ENCODE data around the gene DCDC1.

DNA sequence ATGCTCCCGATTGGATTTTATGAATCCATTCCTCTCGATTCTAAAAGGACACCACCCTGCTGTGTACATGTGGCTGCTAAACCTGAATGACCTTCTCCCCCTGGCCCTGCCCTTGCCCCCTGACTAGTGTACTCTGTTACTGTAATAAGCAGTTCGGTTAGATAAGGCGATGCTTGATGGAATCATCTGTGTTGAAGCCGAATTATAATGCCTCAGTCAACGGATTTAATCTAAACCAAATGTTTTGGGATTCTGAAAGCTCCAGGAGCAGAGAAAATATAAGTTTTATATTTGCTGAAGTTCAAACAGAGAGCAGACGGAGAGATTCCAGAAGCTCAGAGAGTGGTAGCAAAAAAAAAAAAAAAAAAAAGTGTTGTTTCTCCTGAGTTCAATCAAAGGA lies 508.0 kb downstream of the DCDC1 start:
- TF ChIP-seq EZH2 (IDR thresholded peaks at IDR 0.05), result no peak
- TF ChIP-seq POLR2AphosphoS5 (IDR thresholded peaks at IDR 0.05; ENCODE audit: borderline replicate concordance, low read depth, low read length), result no peak

Data from SK-N-MC (cell line).